ENCODE data around the gene ZNF595.
"Not testable (repeated sequence)": the region's sequence is repeated elsewhere in the genome, so short reads cannot be mapped to it uniquely, and the experiment has no call there.

The ZNF595 gene

GRCh38 chr4:43375-43774 lies 9.7 kb upstream of the ZNF595 start:
- not testable (repeated sequence) for H3K36me3 ChIP-seq (ENCODE audit: control insufficient read depth in 4 of 4, insufficient read depth in 4 of 4, low read length in 3 of 4); H3K27me3 ChIP-seq (replicated peaks in 2 of 5; ENCODE audit: control insufficient read depth in 4 of 5, insufficient read depth in 5 of 5, low read length in 4 of 5); H3K4me1 ChIP-seq (ENCODE audit: control extremely low read depth in 1 of 4, control insufficient read depth in 4 of 4, insufficient read depth in 4 of 4, low read length in 3 of 4); H3K9me3 ChIP-seq (ENCODE audit: control extremely low read depth in 1 of 5, control insufficient read depth in 4 of 5, insufficient read depth in 2 of 5, low read depth in 1 of 5, low read length in 4 of 5); H3K4me3 ChIP-seq (ENCODE audit: control insufficient read depth in 1 of 7, extremely low read depth in 1 of 7, insufficient read depth in 4 of 7, low read depth in 2 of 7, low read length in 6 of 7); DNase-seq; H3K27ac ChIP-seq (ENCODE audit: insufficient read depth in 1 of 2, low read depth in 1 of 2, low read length in 2 of 2, poor library complexity in 1 of 2, severe bottlenecking in 2 of 2)
- ChIA-PET CTCF (interaction anchor here (2.8 to 5.8 kb wide), 3 partner anchors 9 to 15 kb away, joined by 15 to 53 read pairs (median 18); partner anchors contain the start of gene ZNF595), POLR2A (interaction anchor here (0.8 to 1.2 kb wide), 2 partner anchors 12 to 14 kb away, joined by 3 to 4 read pairs; no protein-coding TSS in a partner anchor)

GRCh38 chr4:51253-51652 lies 1.9 kb upstream of the ZNF595 start:
- not testable (repeated sequence) for H3K9me3 ChIP-seq (ENCODE audit: control extremely low read depth in 1 of 5, control insufficient read depth in 4 of 5, insufficient read depth in 2 of 5, low read depth in 1 of 5, low read length in 4 of 5); H3K27ac ChIP-seq (ENCODE audit: insufficient read depth in 1 of 2, low read depth in 1 of 2, low read length in 2 of 2, poor library complexity in 1 of 2, severe bottlenecking in 2 of 2); H3K36me3 ChIP-seq (ENCODE audit: control insufficient read depth in 4 of 4, insufficient read depth in 4 of 4, low read length in 3 of 4); H3K4me3 ChIP-seq (ENCODE audit: control insufficient read depth in 1 of 7, extremely low read depth in 1 of 7, insufficient read depth in 4 of 7, low read depth in 2 of 7, low read length in 6 of 7); H3K27me3 ChIP-seq (replicated peaks in 2 of 5; ENCODE audit: control insufficient read depth in 4 of 5, insufficient read depth in 5 of 5, low read length in 4 of 5)
- H3K4me1 ChIP-seq (ENCODE audit: control extremely low read depth in 1 of 4, control insufficient read depth in 4 of 4, insufficient read depth in 4 of 4, low read length in 3 of 4), result peaks cover 0 to 11% (median 3%) of the 10 kb centered on the region in 4 experiments
- peak; percentile 1 to 52 (median 30) for DNase-seq
- POLR2A ChIA-PET, result interaction anchor here (0.6 to 0.8 kb wide), 2 partner anchors 70 to 254 kb away, joined by 3 read pairs; partner anchors contain the start of gene ZNF732
- CTCF ChIA-PET, result interaction anchor here (1.7 to 8.4 kb wide), 5 partner anchors 9 to 69 kb away, joined by 7 to 77 read pairs (median 31); no protein-coding TSS in a partner anchor
- 80% methylated on average over 1 of the region's 4 CpGs for WGBS (ENCODE audit: insufficient coverage)

GRCh38 chr4:51655-52277 lies 1.4 kb upstream of the ZNF595 start:
- ChIA-PET POLR2A (interaction anchor here (0.6 to 0.8 kb wide), 3 partner anchors 69 to 316 kb away, joined by 3 to 4 read pairs (median 3); partner anchors contain the start of gene ZNF732), CTCF (interaction anchor here (0.8 to 8.4 kb wide), 8 partner anchors 9 to 191 kb away, joined by 3 to 77 read pairs (median 12); no protein-coding TSS in a partner anchor)
- not testable (repeated sequence) for H3K4me3 ChIP-seq (ENCODE audit: control insufficient read depth in 1 of 7, extremely low read depth in 1 of 7, insufficient read depth in 4 of 7, low read depth in 2 of 7, low read length in 6 of 7); H3K36me3 ChIP-seq (ENCODE audit: control insufficient read depth in 4 of 4, insufficient read depth in 4 of 4, low read length in 3 of 4); DNase-seq; H3K9me3 ChIP-seq (ENCODE audit: control extremely low read depth in 1 of 5, control insufficient read depth in 4 of 5, insufficient read depth in 2 of 5, low read depth in 1 of 5, low read length in 4 of 5); H3K27ac ChIP-seq (ENCODE audit: insufficient read depth in 1 of 2, low read depth in 1 of 2, low read length in 2 of 2, poor library complexity in 1 of 2, severe bottlenecking in 2 of 2); H3K27me3 ChIP-seq (replicated peaks in 2 of 5; ENCODE audit: control insufficient read depth in 4 of 5, insufficient read depth in 5 of 5, low read length in 4 of 5)
- peaks cover 0 to 11% (median 3%) of the 10 kb centered on the region in 4 experiments for H3K4me1 ChIP-seq (ENCODE audit: control extremely low read depth in 1 of 4, control insufficient read depth in 4 of 4, insufficient read depth in 4 of 4, low read length in 3 of 4)
- no CpG with 5 or more reads among the region's 9 CpGs for WGBS (ENCODE audit: insufficient coverage)

GRCh38 chr4:53521-53920 lies 400 bp downstream of the ZNF595 start:
- CTCF ChIA-PET, result interaction anchor here (1.8 to 8.4 kb wide), 4 partner anchors 8 to 16 kb away, joined by 6 to 77 read pairs (median 24); no protein-coding TSS in a partner anchor
- not testable (repeated sequence) for H3K9me3 ChIP-seq (ENCODE audit: control extremely low read depth in 1 of 5, control insufficient read depth in 4 of 5, insufficient read depth in 2 of 5, low read depth in 1 of 5, low read length in 4 of 5); H3K27me3 ChIP-seq (replicated peaks in 2 of 5; ENCODE audit: control insufficient read depth in 4 of 5, insufficient read depth in 5 of 5, low read length in 4 of 5); DNase-seq; H3K27ac ChIP-seq (ENCODE audit: insufficient read depth in 1 of 2, low read depth in 1 of 2, low read length in 2 of 2, poor library complexity in 1 of 2, severe bottlenecking in 2 of 2); H3K36me3 ChIP-seq (ENCODE audit: control insufficient read depth in 4 of 4, insufficient read depth in 4 of 4, low read length in 3 of 4)
- POLR2A ChIA-PET, result interaction anchor here (0.6 to 2.1 kb wide), 2 partner anchors 18 to 68 kb away, joined by 6 to 14 read pairs; no protein-coding TSS in a partner anchor
- peak overlapping the region in 2 of 7 experiments; percentile 36 to 57 for H3K4me3 ChIP-seq (ENCODE audit: control insufficient read depth in 1 of 7, extremely low read depth in 1 of 7, insufficient read depth in 4 of 7, low read depth in 2 of 7, low read length in 6 of 7)
- WGBS (ENCODE audit: insufficient coverage), result no CpG with 5 or more reads among the region's 41 CpGs
- H3K4me1 ChIP-seq (ENCODE audit: control extremely low read depth in 1 of 4, control insufficient read depth in 4 of 4, insufficient read depth in 4 of 4, low read length in 3 of 4), result peaks cover 0 to 10% (median 3%) of the 10 kb centered on the region in 4 experiments

- CTCF ChIA-PET, result interaction anchor here (1.0 to 4.0 kb wide), 2 partner anchors 10 to 14 kb away, joined by 3 to 31 read pairs; partner anchors contain the start of gene ZNF595
- H3K4me3 ChIP-seq (ENCODE audit: control insufficient read depth in 1 of 7, extremely low read depth in 1 of 7, insufficient read depth in 4 of 7, low read depth in 2 of 7, low read length in 6 of 7); POLR2A ChIA-PET: not testable (repeated sequence)
Observed at GRCh38 chr4:64733-65132, 11.6 kb downstream of the ZNF595 start.

GRCh38 chr4:71830-72229 lies 18.7 kb downstream of the ZNF595 start:
- Histone ChIP-seq H3K27ac (ENCODE audit: insufficient read depth in 1 of 2, low read depth in 1 of 2, low read length in 2 of 2, poor library complexity in 1 of 2, severe bottlenecking in 2 of 2) (no peak overlapping the region), H3K4me3 (ENCODE audit: control insufficient read depth in 1 of 7, extremely low read depth in 1 of 7, insufficient read depth in 4 of 7, low read depth in 2 of 7, low read length in 6 of 7) (no peak overlapping the region), H3K36me3 (ENCODE audit: control insufficient read depth in 4 of 4, insufficient read depth in 4 of 4, low read length in 3 of 4) (peaks cover 6 to 76% (median 30%) of the 10 kb centered on the region in 4 experiments), H3K9me3 (ENCODE audit: control extremely low read depth in 1 of 5, control insufficient read depth in 4 of 5, insufficient read depth in 2 of 5, low read depth in 1 of 5, low read length in 4 of 5) (peaks cover 13 to 76% (median 48%) of the 10 kb centered on the region in 5 experiments), H3K4me1 (ENCODE audit: control extremely low read depth in 1 of 4, control insufficient read depth in 4 of 4, insufficient read depth in 4 of 4, low read length in 3 of 4) (no peaks in the 10 kb centered on the region), H3K27me3 (replicated peaks in 2 of 5; ENCODE audit: control insufficient read depth in 4 of 5, insufficient read depth in 5 of 5, low read length in 4 of 5) (no peaks in the 10 kb centered on the region)
- CTCF ChIA-PET, result no interaction called here
- DNase-seq, result no peak
- POLR2A ChIA-PET, result interaction anchor here (0.7 kb wide), 1 partner anchor 18 kb away, joined by 6 read pairs; the partner anchor contains the start of gene ZNF595
- no CpG with 5 or more reads among the region's 1 CpG for WGBS (ENCODE audit: insufficient coverage)

More at GRCh38 chr4:64733-65132, 11.6 kb downstream of the ZNF595 start:
- H3K27ac ChIP-seq (ENCODE audit: insufficient read depth in 1 of 2, low read depth in 1 of 2, low read length in 2 of 2, poor library complexity in 1 of 2, severe bottlenecking in 2 of 2); DNase-seq; H3K4me1 ChIP-seq (ENCODE audit: control extremely low read depth in 1 of 4, control insufficient read depth in 4 of 4, insufficient read depth in 4 of 4, low read length in 3 of 4); H3K27me3 ChIP-seq (replicated peaks in 2 of 5; ENCODE audit: control insufficient read depth in 4 of 5, insufficient read depth in 5 of 5, low read length in 4 of 5): not testable (repeated sequence)
- Histone ChIP-seq H3K36me3 (ENCODE audit: control insufficient read depth in 4 of 4, insufficient read depth in 4 of 4, low read length in 3 of 4) (peaks cover 0 to 16% (median 7%) of the 10 kb centered on the region in 4 experiments), H3K9me3 (ENCODE audit: control extremely low read depth in 1 of 5, control insufficient read depth in 4 of 5, insufficient read depth in 2 of 5, low read depth in 1 of 5, low read length in 4 of 5) (peaks cover 0 to 21% (median 8%) of the 10 kb centered on the region in 5 experiments)

GRCh38 chr4:85951-86350 lies 32.8 kb downstream of the ZNF595 start:
- H3K4me1 ChIP-seq (ENCODE audit: control extremely low read depth in 1 of 4, control insufficient read depth in 4 of 4, insufficient read depth in 4 of 4, low read length in 3 of 4), result no peaks in the 10 kb centered on the region
- H3K27ac ChIP-seq (ENCODE audit: insufficient read depth in 1 of 2, low read depth in 1 of 2, low read length in 2 of 2, poor library complexity in 1 of 2, severe bottlenecking in 2 of 2), result no peak overlapping the region
- peaks cover 26 to 85% (median 40%) of the 10 kb centered on the region in 5 experiments for H3K9me3 ChIP-seq (ENCODE audit: control extremely low read depth in 1 of 5, control insufficient read depth in 4 of 5, insufficient read depth in 2 of 5, low read depth in 1 of 5, low read length in 4 of 5)
- peaks cover 0 to 61% (median 23%) of the 10 kb centered on the region in 4 experiments for H3K36me3 ChIP-seq (ENCODE audit: control insufficient read depth in 4 of 4, insufficient read depth in 4 of 4, low read length in 3 of 4)
- no peak overlapping the region for H3K4me3 ChIP-seq (ENCODE audit: control insufficient read depth in 1 of 7, extremely low read depth in 1 of 7, insufficient read depth in 4 of 7, low read depth in 2 of 7, low read length in 6 of 7)
- no peak for DNase-seq
- H3K27me3 ChIP-seq (replicated peaks in 2 of 5; ENCODE audit: control insufficient read depth in 4 of 5, insufficient read depth in 5 of 5, low read length in 4 of 5), result no peaks in the 10 kb centered on the region
- ChIA-PET CTCF (no interaction called here), POLR2A (no interaction called here)
- 92% methylated on average over 3 of the region's 3 CpGs for WGBS (ENCODE audit: insufficient coverage)
